Measurements from ENCODE around the gene PRC1. TPM values are rescaled to one million over a fixed set of nuclear protein-coding genes. Genes with fewer than 3 reads are reported as not detected.

The PRC1 gene
- total RNA-seq, 2 experiments from 2014 or later = 90.4 to 93.0 TPM

DNA sequence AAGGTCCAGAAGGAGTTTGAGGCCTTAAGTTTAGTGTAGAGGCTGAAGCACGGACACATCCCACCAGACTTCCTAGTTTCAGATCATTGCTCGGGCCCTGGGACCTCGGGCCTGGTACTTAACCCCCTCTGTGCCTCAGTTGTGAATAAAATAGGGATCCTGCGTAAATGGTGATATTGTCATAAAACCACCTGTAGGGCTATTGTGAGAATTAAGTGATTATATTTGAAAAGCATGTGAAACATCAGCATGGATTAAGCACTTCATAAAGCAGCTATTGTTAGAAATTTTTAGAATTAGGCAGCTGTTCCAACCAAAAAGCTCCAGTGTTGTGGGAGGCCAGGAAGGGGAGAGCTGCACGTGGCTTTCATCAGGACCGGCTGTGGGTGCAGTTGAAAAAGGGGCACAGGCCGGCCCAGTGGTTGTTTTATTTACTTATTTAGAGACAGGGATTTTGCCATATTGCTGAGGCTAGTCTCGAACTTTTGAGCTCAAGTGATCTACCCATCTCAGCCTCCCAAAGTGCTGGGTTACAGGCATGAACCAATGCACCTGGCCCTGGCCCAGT is 35.2 kb downstream of the PRC1 start:
- POLR2A ChIA-PET = no interaction called here
- CTCF ChIA-PET = interaction anchor here (2.3 to 6.1 kb wide), 2 partner anchors 24 to 38 kb away, joined by 5 to 40 read pairs; partner anchors contain the start of gene UNC45A

DNA sequence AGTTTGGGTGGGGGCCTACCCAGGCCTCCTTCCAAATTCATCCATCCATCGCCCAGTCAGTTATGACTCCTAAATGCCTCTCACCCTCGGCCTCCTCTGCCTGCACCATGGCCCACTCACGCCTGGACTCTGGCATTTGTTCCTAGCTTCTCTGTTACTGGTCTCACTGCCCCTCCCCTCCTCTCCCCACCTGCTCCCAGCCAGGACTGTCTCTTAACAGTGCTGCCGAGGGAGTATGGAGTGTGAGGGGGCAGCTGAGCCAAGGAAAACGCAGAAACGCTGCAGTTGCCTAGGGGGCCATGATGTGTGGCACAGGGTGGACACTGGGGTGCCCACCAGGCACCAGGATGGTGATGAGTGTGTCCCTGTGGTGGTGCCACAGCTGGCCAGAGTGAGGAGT is 36.5 kb downstream of the PRC1 start:
- POLR2A ChIA-PET = interaction anchor here (1.0 kb wide), 1 partner anchor 23 kb away, joined by 5 read pairs; the partner anchor contains the start of gene UNC45A
- CTCF ChIA-PET = interaction anchor here (0.6 to 6.1 kb wide), 11 partner anchors 11 to 326 kb away, joined by 4 to 40 read pairs (median 8); partner anchors contain the start of genes MAN2A2 and UNC45A

GRCh38 chr15:90957031-90957790 is 37.1 kb downstream of the PRC1 start:
- ChIA-PET CTCF (interaction anchor here (0.6 to 6.1 kb wide), 24 partner anchors 9 to 664 kb away, joined by 3 to 40 read pairs (median 5); partner anchors contain the start of genes MAN2A2, UNC45A and VPS33B), POLR2A (interaction anchor here (1.0 kb wide), 1 partner anchor 22 kb away, joined by 5 read pairs; the partner anchor contains the start of gene UNC45A)

- ChIA-PET POLR2A (interaction anchor here (0.7 to 1.2 kb wide), 4 partner anchors 23 to 322 kb away, joined by 3 to 4 read pairs (median 3); no protein-coding TSS in a partner anchor), CTCF (interaction anchor here (0.7 to 6.1 kb wide), 26 partner anchors 10 to 663 kb away, joined by 3 to 40 read pairs (median 4); partner anchors contain the start of genes HDDC3, MAN2A2, UNC45A and VPS33B)
Observed at GRCh38 chr15:90956274-90957030, 37.9 kb downstream of the PRC1 start.

- ChIA-PET CTCF (interaction anchor here (0.7 to 6.1 kb wide), 20 partner anchors 11 to 611 kb away, joined by 3 to 40 read pairs (median 6); partner anchors contain the start of genes HDDC3, MAN2A2, UNC45A and VPS33B), POLR2A (interaction anchor here (0.7 to 1.8 kb wide), 5 partner anchors 21 to 322 kb away, joined by 3 to 12 read pairs (median 3); partner anchors contain the start of gene UNC45A)
Observed at GRCh38 chr15:90955624-90956273, 38.6 kb downstream of the PRC1 start.

- POLR2A ChIA-PET = interaction anchor here (0.6 to 1.8 kb wide), 7 partner anchors 10 to 238 kb away, joined by 3 to 12 read pairs (median 4); partner anchors contain the start of genes BLM, HDDC3, PRC1 and UNC45A
- CTCF ChIA-PET = interaction anchor here (0.7 to 6.1 kb wide), 9 partner anchors 10 to 66 kb away, joined by 3 to 40 read pairs (median 4); partner anchors contain the start of genes HDDC3 and UNC45A
Observed at GRCh38 chr15:90954712-90955623, 39.4 kb downstream of the PRC1 start, which contains the start of gene RCCD1. Gene RCCD1 (plus strand): TSS chr15:90954884. CDS start chr15:90956735, 1,851 bp downstream.

DNA sequence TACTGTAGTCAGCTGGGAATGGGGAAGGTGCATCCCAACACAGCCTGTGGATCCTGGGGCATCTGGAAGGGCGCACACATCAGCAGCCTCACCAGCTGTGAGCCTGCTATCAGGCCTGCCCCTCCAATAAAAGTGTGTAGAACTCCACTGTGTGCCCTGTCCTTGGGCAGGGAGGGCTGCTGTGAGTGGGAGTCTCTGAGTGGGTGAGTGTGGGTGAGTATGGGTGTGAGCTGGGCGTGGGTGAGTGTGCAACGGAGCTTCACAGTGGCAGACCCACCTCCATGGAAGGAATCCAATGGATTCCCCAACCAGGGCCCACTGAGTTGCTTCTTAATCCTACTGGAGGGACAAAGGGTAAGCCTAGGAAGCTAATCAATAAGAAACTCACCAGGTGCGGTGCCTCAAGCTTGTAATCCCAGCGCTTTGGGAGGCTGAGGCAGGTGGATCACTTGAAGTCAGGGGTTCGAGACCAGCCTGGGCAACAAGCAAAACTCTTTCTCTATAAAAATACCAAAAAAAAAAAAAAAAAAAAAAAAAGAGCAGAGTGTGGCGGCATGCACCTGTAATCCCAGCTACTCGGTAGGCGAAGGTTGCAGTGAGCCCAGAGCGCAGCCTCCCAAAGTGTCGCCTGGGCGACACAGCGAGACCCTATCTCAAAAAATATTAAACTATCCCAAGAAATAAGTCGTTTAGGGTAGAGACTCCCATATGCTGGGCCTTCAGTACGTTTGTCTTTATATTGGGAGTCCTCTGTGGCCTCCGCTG is 40.2 kb downstream of the PRC1 start:
- ChIA-PET POLR2A (interaction anchor here (0.6 to 1.8 kb wide), 6 partner anchors 19 to 237 kb away, joined by 3 to 12 read pairs (median 4); partner anchors contain the start of genes BLM, HDDC3, PRC1 and UNC45A), CTCF (interaction anchor here (1.1 to 6.1 kb wide), 6 partner anchors 10 to 43 kb away, joined by 3 to 40 read pairs (median 4); partner anchors contain the start of genes HDDC3 and UNC45A)

DNA sequence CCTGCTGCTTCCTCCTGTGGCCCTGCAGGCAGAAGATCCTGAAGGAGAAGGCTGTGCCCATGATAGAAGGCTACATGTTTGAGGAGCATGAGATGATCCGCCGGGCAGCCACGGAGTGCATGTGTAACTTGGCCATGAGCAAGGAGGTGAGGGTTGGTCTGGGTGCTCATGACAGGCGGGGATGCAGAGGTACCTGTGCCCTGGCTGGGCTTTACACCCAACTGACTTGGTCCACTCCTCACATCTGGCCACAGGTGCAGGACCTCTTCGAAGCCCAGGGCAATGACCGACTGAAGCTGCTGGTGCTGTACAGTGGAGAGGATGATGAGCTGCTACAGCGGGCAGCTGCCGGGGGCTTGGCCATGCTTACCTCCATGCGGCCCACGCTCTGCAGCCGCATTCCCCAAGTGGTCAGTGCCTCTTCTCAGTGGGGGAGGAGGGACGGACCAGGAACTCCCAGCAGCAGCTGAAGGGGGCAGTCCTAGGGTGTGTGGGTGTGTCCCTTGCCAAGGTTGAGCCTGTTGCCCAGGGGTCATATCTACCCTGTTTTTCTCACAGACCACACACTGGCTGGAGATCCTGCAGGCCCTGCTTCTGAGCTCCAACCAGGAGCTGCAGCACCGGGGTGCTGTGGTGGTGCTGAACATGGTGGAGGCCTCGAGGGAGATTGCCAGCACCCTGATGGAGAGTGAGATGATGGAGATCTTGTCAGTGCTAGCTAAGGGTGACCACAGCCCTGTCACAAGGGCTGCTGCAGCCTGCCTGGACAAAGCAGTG is 41.2 kb downstream of the PRC1 start:
- CTCF ChIA-PET = interaction anchor here (2.1 kb wide), 1 partner anchor 21 kb away, joined by 13 read pairs; the partner anchor contains the start of gene HDDC3
- POLR2A ChIA-PET = interaction anchor here (0.7 kb wide), 1 partner anchor 10 kb away, joined by 3 read pairs; no protein-coding TSS in a partner anchor

DNA sequence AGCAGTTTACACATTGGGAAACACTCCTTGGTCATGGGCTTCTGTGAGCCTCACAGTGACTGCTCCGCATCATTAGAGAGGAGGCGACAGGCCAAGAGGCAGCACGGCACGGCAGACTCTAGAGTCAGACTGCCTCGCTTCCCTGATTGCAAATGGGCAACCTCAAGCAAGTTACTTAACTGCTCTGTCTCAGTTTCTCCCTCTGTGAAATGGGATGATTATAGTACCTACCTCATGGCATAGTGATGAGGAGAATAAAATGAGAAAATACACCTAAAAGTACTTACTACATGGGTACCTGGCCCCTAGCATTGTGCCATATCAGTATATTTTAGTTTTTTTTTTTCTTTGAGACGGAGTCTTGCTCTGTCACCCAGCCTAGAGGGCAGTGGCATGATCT is 43.7 kb downstream of the PRC1 start:
- POLR2A ChIA-PET = no interaction called here
- CTCF ChIA-PET = no interaction called here

DNA sequence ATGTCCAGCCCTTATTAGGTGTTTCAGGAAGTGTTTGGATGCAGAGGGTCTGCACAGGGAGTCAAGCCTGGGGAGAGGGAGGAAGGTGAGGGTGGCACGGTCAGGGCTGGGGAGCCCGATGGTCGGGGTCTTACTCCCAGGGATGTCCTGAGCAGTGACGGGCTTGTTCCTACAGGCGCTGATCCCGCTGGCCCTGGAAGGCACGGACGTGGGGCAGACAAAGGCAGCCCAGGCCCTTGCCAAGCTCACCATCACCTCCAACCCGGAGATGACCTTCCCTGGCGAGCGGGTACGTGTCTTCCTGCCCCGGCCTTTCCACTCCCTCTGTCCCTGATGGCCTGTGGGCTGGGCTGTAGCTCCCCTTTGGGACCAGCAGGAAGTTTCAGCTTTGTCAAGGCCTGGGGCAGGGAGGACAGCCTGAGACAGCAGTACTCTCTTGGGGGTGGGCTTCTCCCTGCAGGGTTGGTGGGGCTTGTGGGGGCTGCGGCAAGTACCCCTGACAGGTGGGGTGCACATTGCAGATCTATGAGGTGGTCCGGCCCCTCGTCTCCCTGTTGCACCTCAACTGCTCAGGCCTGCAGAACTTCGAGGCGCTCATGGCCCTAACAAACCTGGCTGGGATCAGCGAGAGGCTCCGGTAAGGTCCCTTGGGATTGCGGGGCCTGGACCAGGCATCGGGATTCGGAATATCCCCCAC is 44.2 kb downstream of the PRC1 start:
- ChIA-PET CTCF (no interaction called here), POLR2A (interaction anchor here (0.9 kb wide), 1 partner anchor 15 kb away, joined by 3 read pairs; the partner anchor contains the start of gene UNC45A)

DNA sequence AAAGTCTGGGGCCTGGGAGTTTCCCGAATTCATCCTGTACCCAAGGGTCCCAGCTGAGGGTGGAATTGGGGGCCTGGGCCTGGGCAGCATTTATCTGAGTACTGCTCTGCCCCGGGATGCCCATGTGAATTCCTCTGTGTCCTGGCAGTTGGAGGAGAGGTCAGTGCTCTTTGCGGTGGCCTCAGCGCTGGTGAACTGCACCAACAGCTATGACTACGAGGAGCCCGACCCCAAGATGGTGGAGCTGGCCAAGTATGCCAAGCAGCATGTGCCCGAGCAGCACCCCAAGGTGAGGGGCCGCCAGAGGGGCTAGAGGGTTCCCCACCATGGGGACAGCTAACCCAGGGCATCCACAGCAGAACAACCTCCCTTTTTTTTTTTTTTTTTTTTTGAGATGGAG is 45.8 kb downstream of the PRC1 start:
- ChIA-PET CTCF (interaction anchor here (1.1 to 2.4 kb wide), 2 partner anchors 12 to 16 kb away, joined by 5 to 6 read pairs; partner anchors contain the start of gene HDDC3), POLR2A (no interaction called here)

- ChIA-PET CTCF (interaction anchor here (2.4 kb wide), 1 partner anchor 15 kb away, joined by 6 read pairs; the partner anchor contains the start of gene HDDC3), POLR2A (no interaction called here)
Observed at GRCh38 chr15:90947577-90948357, 46.6 kb downstream of the PRC1 start.

- POLR2A ChIA-PET = no interaction called here
- CTCF ChIA-PET = interaction anchor here (0.8 to 2.4 kb wide), 2 partner anchors 12 to 15 kb away, joined by 3 to 6 read pairs; partner anchors contain the start of genes HDDC3 and UNC45A
Observed at GRCh38 chr15:90946941-90947576, 47.3 kb downstream of the PRC1 start.

GRCh38 chr15:90946538-90946937 is 47.8 kb downstream of the PRC1 start:
- ChIA-PET POLR2A (no interaction called here), CTCF (interaction anchor here (0.8 to 2.4 kb wide), 2 partner anchors 12 to 14 kb away, joined by 3 to 6 read pairs; partner anchors contain the start of genes HDDC3 and UNC45A)

Data from activated CD8-positive, alpha-beta memory T cell treated with anti-CD3 and anti-CD28 coated beads for 36 hours (primary cell).